Lung (tissue), 12 donors: ENCODE data around the gene XK. TPM values are rescaled to one million over a fixed set of nuclear protein-coding genes. Genes with fewer than 3 reads are reported as not detected.

ENCODE experiments used
- ATAC-seq: fragments of 200-7000 bp; cut with Tn5 transposase; one replicate; pipeline ENCODE4 v1.9.1; 2020; ENCODE audit warnings: moderate number of reproducible peaks; ENCODE audit not compliant: insufficient read depth, low FRiP score
- DNase-seq, 3 donors: peaks; one replicate each; pipeline ENCODE4 v3.0.0-alpha.2; 2013 to 2017
- H3K27ac ChIP-seq, 2 donors: one replicate each; pipeline ENCODE4 v1.5.1; 2013; ENCODE audit warnings: mild to moderate bottlenecking in 2 of 2, moderate library complexity in 2 of 2, control low read depth in 1 of 2, inconsistent platforms in 1 of 2, low read depth in 1 of 2, low read length in 1 of 2
- H3K27me3 ChIP-seq, 3 donors: one replicate each; pipeline ENCODE4 v1.5.1; 2013; ENCODE audit warnings: low read length in 2 of 3; ENCODE audit not compliant: control insufficient read depth in 3 of 3, insufficient read depth in 3 of 3
- H3K36me3 ChIP-seq, 4 donors: one replicate each; pipeline ENCODE4 v1.5.1; 2013; ENCODE audit warnings: low read length in 4 of 4, mild to moderate bottlenecking in 1 of 4, moderate library complexity in 1 of 4; ENCODE audit not compliant: control insufficient read depth in 4 of 4, insufficient read depth in 4 of 4
- H3K4me1 ChIP-seq, 5 donors: one replicate each; pipeline ENCODE4 v1.5.1; 2013; ENCODE audit warnings: low read length in 5 of 5, mild to moderate bottlenecking in 2 of 5, moderate library complexity in 1 of 5; ENCODE audit not compliant: control insufficient read depth in 5 of 5, insufficient read depth in 5 of 5
- H3K4me3 ChIP-seq: one replicate; pipeline ENCODE4 v1.5.1; 2013; ENCODE audit warnings: mild to moderate bottlenecking, control low read depth, moderate library complexity
- H3K9ac ChIP-seq, 2 donors: one replicate each; pipeline ENCODE4 v1.5.1; 2013; ENCODE audit warnings: low read length in 2 of 2, control low read depth in 1 of 2; ENCODE audit not compliant: insufficient read depth in 1 of 2
- H3K9me3 ChIP-seq, 4 donors: one replicate each; pipeline ENCODE4 v1.5.1; 2013; ENCODE audit warnings: low read length in 3 of 4, mild to moderate bottlenecking in 1 of 4, moderate library complexity in 1 of 4; ENCODE audit not compliant: control insufficient read depth in 4 of 4, insufficient read depth in 3 of 4
- CTCF ChIP-seq: IDR thresholded peaks from 2 replicates; pipeline ENCODE4 v1.5.1; 2012; ENCODE audit warnings: mild to moderate bottlenecking; ENCODE audit errors: control extremely low read depth, extremely low read depth
- WGBS, 2 donors: extraction: QIAGEN DNeasy Blood & Tissue Kit; methylation state at CpG; one replicate each; pipeline ENCODE4 v1.1.7; 2013; 5-methylcytosine and 5-hydroxymethylcytosine counted together
- polyA plus RNA-seq, 2 donors: library from polyadenylated mRNA; stranded (reverse); fragments of 200-250 nt; gene quantifications; one replicate each; pipeline ENCODE4 v1.2.1, GENCODE V29; 2013
- total RNA-seq, 2 donors: library from RNA; depleted of rRNA in 1 of 2; stranded (reverse); fragments of >200 nt in 1 of 2; gene quantifications; one replicate each; pipeline ENCODE4 v1.2.1, GENCODE V29; 2014 to 2021
- donor health status: control.
- donor health status: control.
- donor health status: Bipolar disorder and iron deficiency.
- donor health status: healthy.
- donor health status: DM: yes; HTN: yes; CAD: no.

Gene XK
- total and polyA plus RNA-seq, 4 donors, result 0.86 to 7.3 (median 2.1) TPM

GRCh38 chrX:37745354-37745753, 59.8 kb downstream of the XK start:
- WGBS, 2 donors, result 20 to 23% methylated on average over 3 of the region's 3 CpGs
- Histone ChIP-seq H3K4me3 (no peak overlapping the region), H3K27ac (peak overlapping the region in 1 of 2 donors; percentile 7), H3K9ac (no peak overlapping the region), H3K4me1 (no peaks in the 10 kb centered on the region), H3K9me3 (no peaks in the 10 kb centered on the region), H3K36me3 (no peaks in the 10 kb centered on the region), H3K27me3 (peaks cover 0 to 6% (median 6%) of the 10 kb centered on the region in 3 donors)
- ATAC-seq (peak; percentile 89), DNase-seq (peak; percentile 75 to 82 (median 76))
- peak; percentile 85 for TF ChIP-seq CTCF

GRCh38 chrX:37745835-37746217, 60.2 kb downstream of the XK start:
- Histone ChIP-seq H3K9ac (no peak overlapping the region), H3K4me1 (no peaks in the 10 kb centered on the region), H3K4me3 (no peak overlapping the region), H3K36me3 (no peaks in the 10 kb centered on the region), H3K9me3 (no peaks in the 10 kb centered on the region), H3K27me3 (peaks cover 0 to 6% (median 4%) of the 10 kb centered on the region in 3 donors), H3K27ac (no peak overlapping the region)
- DNase-seq (no peak), ATAC-seq (peak; percentile 17)
- 43 to 75% methylated on average over 1 of the region's 1 CpG for WGBS, 2 donors
- no peak for TF ChIP-seq CTCF

GRCh38 chrX:37746218-37746941, 60.8 kb downstream of the XK start:
- Histone ChIP-seq H3K4me3 (no peak overlapping the region), H3K9me3 (no peaks in the 10 kb centered on the region), H3K9ac (no peak overlapping the region), H3K27ac (no peak overlapping the region), H3K4me1 (no peaks in the 10 kb centered on the region), H3K27me3 (peaks cover 0 to 6% (median 3%) of the 10 kb centered on the region in 3 donors), H3K36me3 (no peaks in the 10 kb centered on the region)
- ATAC-seq (no peak), DNase-seq (no peak)
- WGBS, 2 donors, result 53 to 54% methylated on average over 7 of the region's 7 CpGs
- no peak for TF ChIP-seq CTCF
